H1 (cell line): ENCODE data around the gene EPHA7. TPM values are rescaled to one million over a fixed set of nuclear protein-coding genes. Genes with fewer than 3 reads are reported as not detected.

ENCODE experiments used
- CTCF ChIA-PET: fragments of 300-600 bp; sonication (Branson Sonifier 250); formaldehyde crosslinking; loops from one replicate; lab custom pipeline; 2021; ENCODE audit not compliant: partially characterized antibody; lab: Charles Lee
- POLR2A ChIA-PET: fragments of 300-600 bp; sonication (Branson Sonifier 250); formaldehyde crosslinking; loops from one replicate; lab custom pipeline; 2021; ENCODE audit warnings: inconsistent platforms; ENCODE audit not compliant: partially characterized antibody; lab: Charles Lee
- DNase-seq, 2 experiments: peaks; one replicate each; pipeline versions ENCODE4 v3.0.0 to v3.0.0-alpha.2; 2010 to 2022; ENCODE audit warnings: low spot score in 2 of 2, low read depth in 1 of 2, mixed read lengths in 1 of 2
- FAIRE-seq: peaks from 2 replicates; lab custom pipeline; 2011; peaks lifted over from hg19 to GRCh38; lab: Jason Lieb, UNC
- H2AFZ ChIP-seq: 2 replicates; pipeline ENCODE4 v1.8.1; 2012; ENCODE audit warnings: low read length, inconsistent platforms
- H2AK5ac ChIP-seq: 2 replicates; pipeline ENCODE4 v1.6.1; 2013; ENCODE audit warnings: low read depth, low read length
- H2BK120ac ChIP-seq: replicated peaks from 2 replicates; pipeline ENCODE3; 2013; ENCODE audit warnings: low read depth, low read length, inconsistent platforms
- H2BK12ac ChIP-seq: 2 replicates; pipeline ENCODE4 v1.6.1; 2013; ENCODE audit warnings: low read depth, low read length
- H2BK15ac ChIP-seq: 2 replicates; pipeline ENCODE4 v1.6.1; 2013; ENCODE audit warnings: low read length
- H2BK20ac ChIP-seq: 2 replicates; pipeline ENCODE4 v1.6.1; 2013; ENCODE audit warnings: low read length
- H2BK5ac ChIP-seq: 2 replicates; pipeline ENCODE4 v1.6.1; 2013; ENCODE audit warnings: low read depth, low read length
- H3K14ac ChIP-seq: 2 replicates; pipeline ENCODE4 v1.6.1; 2013; ENCODE audit warnings: inconsistent platforms; ENCODE audit not compliant: insufficient read length
- H3K18ac ChIP-seq: 2 replicates; pipeline ENCODE4 v1.6.1; 2013; ENCODE audit warnings: low read length; ENCODE audit errors: extremely low read depth
- H3K23ac ChIP-seq: 2 replicates; pipeline ENCODE4 v1.6.1; 2013; ENCODE audit warnings: inconsistent platforms; ENCODE audit not compliant: insufficient read length
- H3K23me2 ChIP-seq: 2 replicates; pipeline ENCODE4 v1.6.1; 2013; ENCODE audit warnings: low read depth, low read length
- H3K27ac ChIP-seq: 2 replicates; pipeline ENCODE4 v1.6.1; 2011; ENCODE audit warnings: low read depth, low read length, inconsistent platforms
- H3K27me3 ChIP-seq, 4 experiments: replicated peaks in 1 of 4; 1 replicate in 1 of 4; 2 replicates in 3 of 4; pipeline versions ENCODE4 v1.6.1 to v1.8.1; 2011 to 2013; ENCODE audit warnings: low read length in 3 of 4, mild to moderate bottlenecking in 3 of 4, inconsistent platforms in 2 of 4, mixed read lengths in 2 of 4, moderate library complexity in 1 of 4; ENCODE audit not compliant: control insufficient read depth in 3 of 4, insufficient read depth in 3 of 4; ENCODE audit errors: extremely low read depth in 1 of 4
- H3K36me3 ChIP-seq, 4 experiments: 2 replicates each; pipeline versions ENCODE4 v1.6.1 to v1.8.1; 2011 to 2013; ENCODE audit warnings: mild to moderate bottlenecking in 4 of 4, low read length in 3 of 4, moderate library complexity in 2 of 4, control low read depth in 1 of 4, inconsistent platforms in 1 of 4; ENCODE audit not compliant: insufficient read depth in 4 of 4, control insufficient read depth in 2 of 4
- H3K4ac ChIP-seq: replicated peaks from 2 replicates; pipeline ENCODE3; 2013; ENCODE audit warnings: low read length, low read depth, mixed read lengths, inconsistent platforms; ENCODE audit not compliant: insufficient read length
- H3K4me1 ChIP-seq, 4 experiments: replicated peaks in 1 of 4; 1 replicate in 1 of 4; 2 replicates in 3 of 4; pipeline versions ENCODE4 v1.6.1 to v1.8.1; 2011 to 2013; ENCODE audit warnings: low read length in 3 of 4, inconsistent platforms in 2 of 4, mixed read lengths in 1 of 4; ENCODE audit not compliant: insufficient read depth in 4 of 4, control insufficient read depth in 3 of 4
- H3K4me2 ChIP-seq, 2 experiments: 2 replicates each; pipeline versions ENCODE4 v1.6.1 to v1.8.1; 2011 to 2013; ENCODE audit warnings: low read depth in 2 of 2, low read length in 2 of 2, control low read depth in 1 of 2, inconsistent platforms in 1 of 2, mild to moderate bottlenecking in 1 of 2; ENCODE audit not compliant: insufficient read depth in 1 of 2
- H3K4me3 ChIP-seq, 4 experiments: fragments of 200-600, 300-600 bp in 1 of 4; sonication (generic), shearing (Covaris generic), sonication (Bioruptor Twin) in 1 of 4; 2 replicates each; pipeline versions ENCODE4 v1.5.1 to v1.8.1; 2011 to 2016; ENCODE audit warnings: low read length in 4 of 4, low read depth in 3 of 4, control low read depth in 2 of 4, inconsistent platforms in 2 of 4, mild to moderate bottlenecking in 2 of 4, mixed read lengths in 1 of 4, moderate library complexity in 1 of 4; ENCODE audit not compliant: insufficient read depth in 2 of 4; ENCODE audit errors: extremely low read depth in 1 of 4
- H3K56ac ChIP-seq: replicated peaks from 2 replicates; pipeline ENCODE3; 2013; ENCODE audit warnings: low read depth, mild to moderate bottlenecking, mixed read lengths, low read length, inconsistent platforms; ENCODE audit not compliant: insufficient read length
- H3K79me1 ChIP-seq: 2 replicates; pipeline ENCODE4 v1.6.1; 2013; ENCODE audit warnings: low read depth, low read length, control low read depth
- H3K79me2 ChIP-seq, 2 experiments: 2 replicates each; pipeline versions ENCODE4 v1.6.1 to v1.8.1; 2012 to 2013; ENCODE audit warnings: low read length in 2 of 2, mild to moderate bottlenecking in 2 of 2, inconsistent platforms in 1 of 2; ENCODE audit not compliant: insufficient read depth in 2 of 2, control insufficient read depth in 1 of 2
- H3K9ac ChIP-seq, 4 experiments: replicated peaks in 1 of 4; 1 replicate in 1 of 4; 2 replicates in 3 of 4; pipeline versions ENCODE4 v1.6.1 to v1.8.1; 2011 to 2013; ENCODE audit warnings: low read depth in 3 of 4, low read length in 3 of 4, control low read depth in 2 of 4, mild to moderate bottlenecking in 2 of 4, moderate library complexity in 2 of 4, inconsistent platforms in 1 of 4; ENCODE audit errors: extremely low read depth in 1 of 4
- H3K9me3 ChIP-seq, 2 experiments: 2 replicates each; pipeline versions ENCODE4 v1.6.1 to v1.8.1; 2012 to 2013; ENCODE audit warnings: mild to moderate bottlenecking in 2 of 2, moderate library complexity in 2 of 2, control low read depth in 1 of 2, inconsistent platforms in 1 of 2, low read depth in 1 of 2, low read length in 1 of 2, mixed read lengths in 1 of 2; ENCODE audit not compliant: insufficient read depth in 2 of 2
- H4K20me1 ChIP-seq, 2 experiments: replicated peaks in 1 of 2; 2 replicates each; pipeline versions ENCODE3 to v1.8.1; 2011 to 2013; ENCODE audit warnings: inconsistent platforms in 2 of 2, low read length in 2 of 2, mild to moderate bottlenecking in 1 of 2; ENCODE audit not compliant: insufficient read depth in 2 of 2, control insufficient read depth in 1 of 2
- H4K5ac ChIP-seq: 2 replicates; pipeline ENCODE4 v1.6.1; 2013; ENCODE audit warnings: low read length, low read depth, mixed read lengths, inconsistent platforms; ENCODE audit not compliant: insufficient read length
- H4K8ac ChIP-seq: 2 replicates; pipeline ENCODE4 v1.8.0; 2013; ENCODE audit warnings: mild to moderate bottlenecking, moderate library complexity, low read length, inconsistent platforms; ENCODE audit not compliant: insufficient read depth; ENCODE audit errors: extremely low read depth
- H4K91ac ChIP-seq: replicated peaks from 2 replicates; pipeline ENCODE3; 2013; ENCODE audit warnings: low read length, mixed read lengths, inconsistent platforms; ENCODE audit not compliant: insufficient read length
- ASH2L ChIP-seq: fragments of 200-600, 300-600 bp; sonication (generic); IDR thresholded peaks from one replicate; pipeline ENCODE4 v1.7.1; 2017; ENCODE audit warnings: low read length
- BACH1 ChIP-seq: IDR thresholded peaks from 2 replicates; pipeline ENCODE4 v1.6.1; 2012; ENCODE audit warnings: low read length, improper control_type of control experiment
- KDM4A ChIP-seq: IDR thresholded peaks from one replicate; pipeline ENCODE4 v1.7.1; 2012; ENCODE audit warnings: low read depth, mild to moderate bottlenecking, moderate library complexity, low read length, inconsistent platforms; ENCODE audit not compliant: severe bottlenecking
- NANOG ChIP-seq: IDR thresholded peaks from 2 replicates; pipeline ENCODE4 v1.6.1; 2011; ENCODE audit warnings: low read length, low read depth, mild to moderate bottlenecking, inconsistent platforms; ENCODE audit not compliant: insufficient read depth, poor library complexity, severe bottlenecking
- PHF8 ChIP-seq: fragments of 200-600 bp; sonication (generic); conservative IDR thresholded peaks from 2 replicates; pipeline ENCODE4 v1.7.1; 2012; ENCODE audit warnings: low read depth, mild to moderate bottlenecking, inconsistent platforms, low read length, moderate library complexity
- POLR2AphosphoS5 ChIP-seq: IDR thresholded peaks from 2 replicates; pipeline ENCODE4 v1.6.1; 2011; ENCODE audit warnings: low read depth, low read length
- SAP30 ChIP-seq: fragments of 300-600 bp; sonication (generic); IDR thresholded peaks from 2 replicates; pipeline ENCODE4 v1.7.1; 2012; ENCODE audit warnings: low read length, moderate library complexity, mild to moderate bottlenecking, inconsistent platforms; ENCODE audit not compliant: insufficient read depth, insufficient replicate concordance
- SIRT6 ChIP-seq: IDR thresholded peaks from one replicate; pipeline ENCODE4 v1.7.1; 2012; ENCODE audit warnings: low read length, inconsistent platforms
- WGBS, 2 experiments: shearing (Covaris generic) in 1 of 2; methylation state at CpG; one replicate each; pipeline versions ENCODE4 v1.1.6 to v1.1.7; 2013 to 2015; ENCODE audit warnings: low lambda C conversion rate in 2 of 2, mixed read lengths in 2 of 2, inconsistent platforms in 1 of 2, low coverage in 1 of 2, missing lambda C conversion rate in 1 of 2; ENCODE audit not compliant: insufficient replicate concordance in 2 of 2, insufficient coverage in 1 of 2, insufficient read length in 1 of 2; ENCODE audit errors: extremely low coverage in 1 of 2, missing lambda C conversion rate in 1 of 2; 5-methylcytosine and 5-hydroxymethylcytosine counted together
- polyA plus RNA-seq, 7 experiments: library from polyadenylated mRNA; depleted of rRNA in 3 of 7; stranded (reverse) in 5 of 7; unstranded in 2 of 7; fragments of >200 nt in 5 of 7; fragments of 200-250 nt in 2 of 7; gene quantifications; 1 replicate in 5 of 7; 2 replicates in 1 of 7; 4 replicates in 1 of 7; pipeline versions ENCODE4 v1.2.1 to v1.2.3, GENCODE V29; 2011 to 2013; ENCODE audit warnings: missing spikeins in 2 of 7, mixed read lengths in 2 of 7
- total RNA-seq: library from RNA; stranded (reverse); fragmentation: NEBNext Ultra II Directional; extraction: Animal tissue kit (Norgen Biotek cat#: 25700); gene quantifications from 2 replicates; pipeline ENCODE4 v1.2.1, GENCODE V29; 2021

The EPHA7 gene
- total and polyA plus RNA-seq, 2 of the 8 experiments (the other 6 are each of a cell fraction or from before 2014, with no cell fraction given) = 1.3 to 6.8 TPM

DNA sequence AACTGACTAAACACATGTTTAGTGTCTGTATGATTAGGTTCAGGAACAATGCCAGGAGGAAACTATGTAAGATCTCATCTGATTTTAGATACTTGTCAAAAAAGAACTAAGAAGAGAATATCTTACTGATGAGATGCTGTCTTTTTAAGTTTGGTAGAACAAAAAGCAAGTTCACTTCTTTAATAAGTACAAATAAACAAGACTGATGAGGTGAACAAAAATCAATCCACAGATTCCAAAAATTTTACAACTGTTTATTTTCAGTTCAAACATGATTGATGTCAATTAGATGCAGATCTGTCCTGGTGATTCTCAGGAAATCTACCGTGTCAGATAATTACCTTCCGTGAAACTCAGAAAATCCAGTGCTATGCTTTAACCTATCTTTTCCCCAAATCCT lies 24.9 kb downstream of the EPHA7 start:
- H2BK12ac ChIP-seq = no peak overlapping the region
- H4K5ac ChIP-seq = no peak overlapping the region
- no peak overlapping the region for H4K8ac ChIP-seq
- H2BK5ac ChIP-seq = no peak overlapping the region
- no peak for TF ChIP-seq ASH2L
- TF ChIP-seq PHF8 = no peak
- TF ChIP-seq POLR2AphosphoS5 = no peak
- no peak for TF ChIP-seq SAP30
- no peak for TF ChIP-seq BACH1
- TF ChIP-seq SIRT6 = no peak
- TF ChIP-seq KDM4A = no peak
- no peak for TF ChIP-seq NANOG
- no peak overlapping the region for H2BK15ac ChIP-seq
- DNase-seq (no peak), FAIRE-seq (no peak)
- no peaks in the 10 kb centered on the region for H4K20me1 ChIP-seq
- no peaks in the 10 kb centered on the region for H3K79me2 ChIP-seq
- no peaks in the 10 kb centered on the region for H3K4me1 ChIP-seq
- no peaks in the 10 kb centered on the region for H3K79me1 ChIP-seq
- H2BK120ac ChIP-seq = no peak overlapping the region
- no peaks in the 10 kb centered on the region for H3K23me2 ChIP-seq
- no peak overlapping the region for H3K18ac ChIP-seq
- no peak overlapping the region for H3K4ac ChIP-seq
- WGBS, 2 experiments = 97% methylated on average over 2 of the region's 2 CpGs; no CpG with 5 or more reads in 1 of the 2 experiments
- H3K4me3 ChIP-seq = no peak overlapping the region
- H3K36me3 ChIP-seq = no peaks in the 10 kb centered on the region
- no peaks in the 10 kb centered on the region for H3K9me3 ChIP-seq
- ChIA-PET POLR2A (no interaction called here), CTCF (interaction anchor here (0.6 kb wide), 1 partner anchor 648 kb away, joined by 4 read pairs; no protein-coding TSS in a partner anchor)
- no peak overlapping the region for H3K23ac ChIP-seq
- no peak overlapping the region for H3K56ac ChIP-seq
- H3K4me2 ChIP-seq = no peak overlapping the region
- no peaks in the 10 kb centered on the region for H3K27me3 ChIP-seq
- H2AFZ ChIP-seq = no peak overlapping the region
- H3K27ac ChIP-seq = no peak overlapping the region
- H3K9ac ChIP-seq = no peak overlapping the region
- no peak overlapping the region for H3K14ac ChIP-seq
- no peak overlapping the region for H4K91ac ChIP-seq
- no peak overlapping the region for H2AK5ac ChIP-seq
- H2BK20ac ChIP-seq = no peak overlapping the region
